SK-N-SH (cell line): ENCODE measurements around the gene ANKAR. TPM values are rescaled to one million over a fixed set of nuclear protein-coding genes. Genes with fewer than 3 reads are reported as not detected.

Source experiments
- CTCF ChIA-PET: fragments of 300-600, 350-600 bp; formaldehyde crosslinking; extraction: SDS; loops from one replicate; lab custom pipeline; 2021; lab: Yijun Ruan, JAX
- POLR2A ChIA-PET: fragments of 350-600 bp; sonication (Branson Sonifier 250); formaldehyde crosslinking; extraction: SDS; loops from one replicate; lab custom pipeline; 2020; ENCODE audit warnings: antibody characterized with exemption, inconsistent platforms; lab: Yijun Ruan, JAX
- DNase-seq: peaks from one replicate; pipeline ENCODE4 v3.0.0; 2012
- H2AFZ ChIP-seq: fragments of 200-600 bp; sonication (generic); 2 replicates; pipeline ENCODE4 v1.8.1; 2016; ENCODE audit warnings: antibody characterized with exemption, mild to moderate bottlenecking, low read depth
- H3F3A ChIP-seq: fragments of 200-600 bp; sonication (generic); replicated peaks from 2 replicates; pipeline ENCODE3; 2016; ENCODE audit warnings: antibody characterized with exemption, mild to moderate bottlenecking; ENCODE audit not compliant: insufficient read depth
- H3K27ac ChIP-seq, 2 experiments: fragments of 200-500 bp in 1 of 2; fragments of 200-600 bp in 1 of 2; sonication (Bioruptor generic) in 1 of 2; sonication (generic), shearing (Covaris generic) in 1 of 2; 2 replicates each; pipeline versions ENCODE4 v1.5.1 to v1.6.1; 2014 to 2016; ENCODE audit warnings: low read depth in 2 of 2, inconsistent platforms in 1 of 2, low read length in 1 of 2, mild to moderate bottlenecking in 1 of 2, mixed read lengths in 1 of 2
- H3K27me3 ChIP-seq: fragments of 200-600 bp; sonication (generic), shearing (Covaris generic); 2 replicates; pipeline ENCODE4 v1.6.1; 2016; ENCODE audit warnings: mixed run types; ENCODE audit not compliant: insufficient read depth
- H3K36me3 ChIP-seq, 2 experiments: fragments of 200-500 bp in 1 of 2; fragments of 200-600 bp in 1 of 2; sonication (Bioruptor generic) in 1 of 2; sonication (generic) in 1 of 2; replicated peaks in 1 of 2; 2 replicates each; pipeline versions ENCODE3 to v1.5.1; 2014 to 2016; ENCODE audit warnings: low read length in 1 of 2, mild to moderate bottlenecking in 1 of 2; ENCODE audit not compliant: insufficient read depth in 2 of 2, control insufficient read depth in 1 of 2
- H3K4me1 ChIP-seq, 2 experiments: fragments of 200-500 bp in 1 of 2; fragments of 200-600 bp in 1 of 2; sonication (Bioruptor generic) in 1 of 2; sonication (generic), shearing (Covaris generic) in 1 of 2; 2 replicates each; pipeline versions ENCODE4 v1.5.1 to v1.6.1; 2014 to 2016; ENCODE audit warnings: low read depth in 1 of 2, low read length in 1 of 2, mixed run types in 1 of 2; ENCODE audit not compliant: insufficient read depth in 2 of 2, control insufficient read depth in 1 of 2
- H3K4me2 ChIP-seq: fragments of 200-600 bp; sonication (generic), shearing (Covaris generic); 2 replicates; pipeline ENCODE4 v1.6.1; 2017; ENCODE audit warnings: mixed run types
- H3K4me3 ChIP-seq, 2 experiments: fragments of 200-500 bp in 1 of 2; fragments of 200-600 bp in 1 of 2; sonication (Bioruptor generic) in 1 of 2; sonication (generic), shearing (Covaris generic) in 1 of 2; 2 replicates each; pipeline versions ENCODE4 v1.5.1 to v1.8.1; 2014 to 2016; ENCODE audit warnings: low read depth in 2 of 2, inconsistent platforms in 1 of 2, low read length in 1 of 2, mild to moderate bottlenecking in 1 of 2, mixed read lengths in 1 of 2, moderate library complexity in 1 of 2
- H3K79me2 ChIP-seq: fragments of 200-600 bp; sonication (generic); 2 replicates; pipeline ENCODE4 v1.8.1; 2017; ENCODE audit warnings: mild to moderate bottlenecking; ENCODE audit not compliant: insufficient read depth
- H3K9ac ChIP-seq: fragments of 200-600 bp; sonication (generic); 2 replicates; pipeline ENCODE4 v1.6.1; 2017; ENCODE audit warnings: mixed run types
- H3K9me2 ChIP-seq: fragments of 200-600 bp; sonication (generic); 2 replicates; pipeline ENCODE4 v1.6.1; 2017; ENCODE audit warnings: mixed run types
- H3K9me3 ChIP-seq: fragments of 200-600 bp; sonication (generic); 2 replicates; pipeline ENCODE4 v1.6.1; 2017; ENCODE audit warnings: mixed run types, mild to moderate bottlenecking, moderate library complexity
- H4K20me1 ChIP-seq: fragments of 200-600 bp; sonication (generic); 2 replicates; pipeline ENCODE4 v1.6.1; 2017; ENCODE audit warnings: mild to moderate bottlenecking, mixed run types; ENCODE audit not compliant: insufficient read depth
- ELF1 ChIP-seq: IDR thresholded peaks from 2 replicates; pipeline ENCODE4 v1.4.0; 2012
- EP300 ChIP-seq, 2 experiments: IDR thresholded peaks; 2 replicates each; pipeline versions ENCODE4 v1.4.0 to v1.6.1; 2012; ENCODE audit warnings: borderline replicate concordance in 1 of 2, low read depth in 1 of 2, low read length in 1 of 2
- FOSL2 ChIP-seq: IDR thresholded peaks from 2 replicates; pipeline ENCODE4 v1.4.0; 2012; ENCODE audit warnings: low read depth, mild to moderate bottlenecking, moderate library complexity, borderline replicate concordance
- FOXJ3 ChIP-seq: sonication (generic); formaldehyde crosslinking; IDR thresholded peaks from 2 replicates; pipeline ENCODE4 v1.5.1; 2020; ENCODE audit warnings: mild to moderate bottlenecking, missing genetic modification reagents
- GABPA ChIP-seq: IDR thresholded peaks from 2 replicates; pipeline ENCODE4 v1.4.0; 2012; ENCODE audit warnings: low read depth, mild to moderate bottlenecking
- GATA2 ChIP-seq: sonication (generic); formaldehyde crosslinking; IDR thresholded peaks from 2 replicates; pipeline ENCODE4 v1.5.0; 2020; ENCODE audit warnings: mild to moderate bottlenecking, missing genetic modification reagents
- JUND ChIP-seq: IDR thresholded peaks from 2 replicates; pipeline ENCODE4 v1.4.0; 2012
- MEF2A ChIP-seq: IDR thresholded peaks from 2 replicates; pipeline ENCODE4 v1.4.0; 2012; ENCODE audit warnings: low read depth, borderline replicate concordance
- NFIC ChIP-seq: IDR thresholded peaks from 2 replicates; pipeline ENCODE4 v1.4.0; 2012; ENCODE audit warnings: borderline replicate concordance
- NRF1 ChIP-seq: IDR thresholded peaks from 2 replicates; pipeline ENCODE4 v1.6.1; 2012; ENCODE audit warnings: low read depth, mild to moderate bottlenecking, low read length
- POLR2AphosphoS5 ChIP-seq: IDR thresholded peaks from 2 replicates; pipeline ENCODE4 v1.6.1; 2012; ENCODE audit warnings: low read depth, low read length
- RAD21 ChIP-seq: IDR thresholded peaks from 2 replicates; pipeline ENCODE4 v1.6.1; 2012; ENCODE audit warnings: mild to moderate bottlenecking, low read length
- RXRA ChIP-seq: IDR thresholded peaks from 2 replicates; pipeline ENCODE4 v1.4.0; 2012; ENCODE audit warnings: low read depth, mild to moderate bottlenecking, borderline replicate concordance
- SIN3A ChIP-seq: IDR thresholded peaks from 2 replicates; pipeline ENCODE4 v1.6.1; 2012; ENCODE audit warnings: low read depth, mild to moderate bottlenecking, low read length, moderate library complexity, borderline replicate concordance
- SMC3 ChIP-seq: IDR thresholded peaks from 2 replicates; pipeline ENCODE4 v1.6.1; 2012; ENCODE audit warnings: low read depth, low read length, improper control_type of control experiment
- TAF1 ChIP-seq: IDR thresholded peaks from 2 replicates; pipeline ENCODE4 v1.6.1; 2012; ENCODE audit warnings: low read depth, mild to moderate bottlenecking, low read length, moderate library complexity, borderline replicate concordance
- TCF12 ChIP-seq: IDR thresholded peaks from 2 replicates; pipeline ENCODE4 v1.4.0; 2012
- YY1 ChIP-seq: IDR thresholded peaks from 2 replicates; pipeline ENCODE4 v1.4.0; 2012; ENCODE audit warnings: low read depth, mild to moderate bottlenecking
- polyA plus RNA-seq, 3 experiments: library from polyadenylated mRNA; depleted of rRNA; stranded (reverse); fragments of >200 nt; gene quantifications; 2 replicates each; pipeline ENCODE4 v1.2.3, GENCODE V29; 2012
- TF ChIP-seq, protein P1 (sequence below): fragments of 200-600 bp; sonication (generic); IDR thresholded peaks from 2 replicates; pipeline ENCODE4 v1.6.1; 2017; ENCODE audit warnings: antibody characterized with exemption, mild to moderate bottlenecking, moderate library complexity
- TF ChIP-seq, protein P2 (sequence below): IDR thresholded peaks from 2 replicates; pipeline ENCODE4 v1.6.1; 2012; ENCODE audit warnings: mild to moderate bottlenecking, low read depth, low read length, moderate library complexity
- TF ChIP-seq, protein P3 (sequence below): fragments of 150-350 bp; IDR thresholded peaks from 2 replicates; pipeline ENCODE4 v1.6.1; 2017; ENCODE audit warnings: antibody characterized with exemption, low read length, low read depth, borderline replicate concordance
- TF ChIP-seq, protein P4 (sequence below): IDR thresholded peaks from 2 replicates; pipeline ENCODE4; 2012
- TF ChIP-seq, protein P5 (sequence below): IDR thresholded peaks from 2 replicates; pipeline ENCODE4 v1.4.0; 2012; ENCODE audit warnings: low read depth, borderline replicate concordance

ANKAR gene
- polyA plus RNA-seq, 1 of the 3 experiments (the other 2 are of a cell fraction): 1.6 TPM

DNA sequence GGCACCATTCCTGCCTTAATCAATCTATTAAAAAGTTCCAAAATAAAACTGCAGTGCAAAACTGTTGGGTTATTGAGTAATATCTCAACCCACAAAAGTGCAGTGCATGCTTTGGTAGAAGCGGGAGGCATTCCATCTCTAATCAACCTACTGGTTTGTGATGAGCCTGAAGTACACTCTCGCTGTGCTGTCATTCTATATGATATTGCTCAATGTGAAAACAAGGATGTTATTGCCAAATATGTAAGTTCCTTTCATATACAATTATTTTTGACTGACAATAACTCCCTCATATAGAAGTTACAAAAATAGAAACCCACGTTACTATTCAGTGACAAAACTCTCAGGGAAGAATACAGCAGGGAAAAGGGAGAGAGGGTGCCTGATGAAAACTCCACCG, 45.1 kb downstream of the ANKAR start (continued):
- TF ChIP-seq, protein P1, sequence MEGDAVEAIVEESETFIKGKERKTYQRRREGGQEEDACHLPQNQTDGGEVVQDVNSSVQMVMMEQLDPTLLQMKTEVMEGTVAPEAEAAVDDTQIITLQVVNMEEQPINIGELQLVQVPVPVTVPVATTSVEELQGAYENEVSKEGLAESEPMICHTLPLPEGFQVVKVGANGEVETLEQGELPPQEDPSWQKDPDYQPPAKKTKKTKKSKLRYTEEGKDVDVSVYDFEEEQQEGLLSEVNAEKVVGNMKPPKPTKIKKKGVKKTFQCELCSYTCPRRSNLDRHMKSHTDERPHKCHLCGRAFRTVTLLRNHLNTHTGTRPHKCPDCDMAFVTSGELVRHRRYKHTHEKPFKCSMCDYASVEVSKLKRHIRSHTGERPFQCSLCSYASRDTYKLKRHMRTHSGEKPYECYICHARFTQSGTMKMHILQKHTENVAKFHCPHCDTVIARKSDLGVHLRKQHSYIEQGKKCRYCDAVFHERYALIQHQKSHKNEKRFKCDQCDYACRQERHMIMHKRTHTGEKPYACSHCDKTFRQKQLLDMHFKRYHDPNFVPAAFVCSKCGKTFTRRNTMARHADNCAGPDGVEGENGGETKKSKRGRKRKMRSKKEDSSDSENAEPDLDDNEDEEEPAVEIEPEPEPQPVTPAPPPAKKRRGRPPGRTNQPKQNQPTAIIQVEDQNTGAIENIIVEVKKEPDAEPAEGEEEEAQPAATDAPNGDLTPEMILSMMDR: no peak
- TF ChIP-seq, protein P2, sequence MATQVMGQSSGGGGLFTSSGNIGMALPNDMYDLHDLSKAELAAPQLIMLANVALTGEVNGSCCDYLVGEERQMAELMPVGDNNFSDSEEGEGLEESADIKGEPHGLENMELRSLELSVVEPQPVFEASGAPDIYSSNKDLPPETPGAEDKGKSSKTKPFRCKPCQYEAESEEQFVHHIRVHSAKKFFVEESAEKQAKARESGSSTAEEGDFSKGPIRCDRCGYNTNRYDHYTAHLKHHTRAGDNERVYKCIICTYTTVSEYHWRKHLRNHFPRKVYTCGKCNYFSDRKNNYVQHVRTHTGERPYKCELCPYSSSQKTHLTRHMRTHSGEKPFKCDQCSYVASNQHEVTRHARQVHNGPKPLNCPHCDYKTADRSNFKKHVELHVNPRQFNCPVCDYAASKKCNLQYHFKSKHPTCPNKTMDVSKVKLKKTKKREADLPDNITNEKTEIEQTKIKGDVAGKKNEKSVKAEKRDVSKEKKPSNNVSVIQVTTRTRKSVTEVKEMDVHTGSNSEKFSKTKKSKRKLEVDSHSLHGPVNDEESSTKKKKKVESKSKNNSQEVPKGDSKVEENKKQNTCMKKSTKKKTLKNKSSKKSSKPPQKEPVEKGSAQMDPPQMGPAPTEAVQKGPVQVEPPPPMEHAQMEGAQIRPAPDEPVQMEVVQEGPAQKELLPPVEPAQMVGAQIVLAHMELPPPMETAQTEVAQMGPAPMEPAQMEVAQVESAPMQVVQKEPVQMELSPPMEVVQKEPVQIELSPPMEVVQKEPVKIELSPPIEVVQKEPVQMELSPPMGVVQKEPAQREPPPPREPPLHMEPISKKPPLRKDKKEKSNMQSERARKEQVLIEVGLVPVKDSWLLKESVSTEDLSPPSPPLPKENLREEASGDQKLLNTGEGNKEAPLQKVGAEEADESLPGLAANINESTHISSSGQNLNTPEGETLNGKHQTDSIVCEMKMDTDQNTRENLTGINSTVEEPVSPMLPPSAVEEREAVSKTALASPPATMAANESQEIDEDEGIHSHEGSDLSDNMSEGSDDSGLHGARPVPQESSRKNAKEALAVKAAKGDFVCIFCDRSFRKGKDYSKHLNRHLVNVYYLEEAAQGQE: no peak
- TF ChIP-seq FOXJ3: no peak
- TF ChIP-seq EP300 (IDR thresholded peaks at IDR 0.05; ENCODE audit: borderline replicate concordance in 1 of 2, low read depth in 1 of 2, low read length in 1 of 2): no peak
- TF ChIP-seq, protein P3, sequence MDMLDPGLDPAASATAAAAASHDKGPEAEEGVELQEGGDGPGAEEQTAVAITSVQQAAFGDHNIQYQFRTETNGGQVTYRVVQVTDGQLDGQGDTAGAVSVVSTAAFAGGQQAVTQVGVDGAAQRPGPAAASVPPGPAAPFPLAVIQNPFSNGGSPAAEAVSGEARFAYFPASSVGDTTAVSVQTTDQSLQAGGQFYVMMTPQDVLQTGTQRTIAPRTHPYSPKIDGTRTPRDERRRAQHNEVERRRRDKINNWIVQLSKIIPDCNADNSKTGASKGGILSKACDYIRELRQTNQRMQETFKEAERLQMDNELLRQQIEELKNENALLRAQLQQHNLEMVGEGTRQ: no peak
- TF ChIP-seq YY1: no peak
- no peak for TF ChIP-seq NFIC
- no peak for TF ChIP-seq SIN3A
- no peak for TF ChIP-seq TAF1
- TF ChIP-seq ELF1: no peak

DNA sequence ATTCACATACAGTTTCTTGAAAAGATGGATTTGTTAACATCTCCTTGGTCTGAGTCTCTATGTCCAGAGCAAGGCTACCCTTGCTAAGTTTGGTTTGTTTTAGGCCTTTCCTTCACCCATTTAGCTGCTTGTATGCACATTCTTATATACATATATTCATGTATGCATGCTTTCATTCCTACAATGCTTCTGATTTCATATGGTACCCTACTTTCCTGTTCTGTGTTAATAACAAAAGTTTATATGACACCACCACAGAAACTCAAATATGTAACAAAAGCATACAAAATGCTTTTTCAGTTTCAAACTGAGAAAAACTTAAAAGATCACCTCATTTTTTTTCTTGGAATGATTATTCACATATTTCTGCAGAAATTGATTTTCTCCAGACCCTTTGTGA, 48.7 kb downstream of the ANKAR start:
- ChIA-PET CTCF (interaction anchor here (0.8 to 1.1 kb wide), 4 partner anchors 24 to 62 kb away, joined by 3 to 6 read pairs (median 4); partner anchors contain the start of gene OSGEPL1), POLR2A (no interaction called here)
- peaks cover 0 to 5% of the 10 kb centered on the region in 2 experiments for H3K36me3 ChIP-seq
- H3K4me1 ChIP-seq: no peaks in the 10 kb centered on the region
- no peaks in the 10 kb centered on the region for H3F3A ChIP-seq
- no peaks in the 10 kb centered on the region for H3K9me3 ChIP-seq
- no peak for DNase-seq
- no peaks in the 10 kb centered on the region for H3K27me3 ChIP-seq
- no peak overlapping the region for H3K9ac ChIP-seq
- H3K4me3 ChIP-seq: no peak overlapping the region
- TF ChIP-seq JUND (no peak), TCF12 (no peak), NFIC (no peak), POLR2AphosphoS5 (no peak), FOSL2 (no peak), GATA2 (CRISPR knock-in tag) (no peak), NRF1 (no peak), SMC3 (no peak), EP300 (IDR thresholded peaks at IDR 0.05; ENCODE audit: borderline replicate concordance in 1 of 2, low read depth in 1 of 2, low read length in 1 of 2) (no peak), FOXJ3 (no peak), MEF2A (no peak), GABPA (no peak), RAD21 (no peak), RXRA (no peak)
- TF ChIP-seq, protein P4, sequence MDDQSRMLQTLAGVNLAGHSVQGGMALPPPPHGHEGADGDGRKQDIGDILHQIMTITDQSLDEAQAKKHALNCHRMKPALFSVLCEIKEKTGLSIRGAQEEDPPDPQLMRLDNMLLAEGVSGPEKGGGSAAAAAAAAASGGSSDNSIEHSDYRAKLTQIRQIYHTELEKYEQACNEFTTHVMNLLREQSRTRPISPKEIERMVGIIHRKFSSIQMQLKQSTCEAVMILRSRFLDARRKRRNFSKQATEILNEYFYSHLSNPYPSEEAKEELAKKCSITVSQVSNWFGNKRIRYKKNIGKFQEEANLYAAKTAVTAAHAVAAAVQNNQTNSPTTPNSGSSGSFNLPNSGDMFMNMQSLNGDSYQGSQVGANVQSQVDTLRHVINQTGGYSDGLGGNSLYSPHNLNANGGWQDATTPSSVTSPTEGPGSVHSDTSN: no peak
- TF ChIP-seq, protein P5, sequence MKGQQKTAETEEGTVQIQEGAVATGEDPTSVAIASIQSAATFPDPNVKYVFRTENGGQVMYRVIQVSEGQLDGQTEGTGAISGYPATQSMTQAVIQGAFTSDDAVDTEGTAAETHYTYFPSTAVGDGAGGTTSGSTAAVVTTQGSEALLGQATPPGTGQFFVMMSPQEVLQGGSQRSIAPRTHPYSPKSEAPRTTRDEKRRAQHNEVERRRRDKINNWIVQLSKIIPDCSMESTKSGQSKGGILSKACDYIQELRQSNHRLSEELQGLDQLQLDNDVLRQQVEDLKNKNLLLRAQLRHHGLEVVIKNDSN: no peak
- H2AFZ ChIP-seq: no peak overlapping the region
- H4K20me1 ChIP-seq: no peaks in the 10 kb centered on the region
- H3K9me2 ChIP-seq: no peaks in the 10 kb centered on the region
- no peak overlapping the region for H3K27ac ChIP-seq
- H3K4me2 ChIP-seq: no peak overlapping the region
- no peaks in the 10 kb centered on the region for H3K79me2 ChIP-seq
